Large intestine (tissue), 3 donors: ENCODE results near the gene PLA2G4C. TPM values are rescaled to one million over a fixed set of nuclear protein-coding genes. Genes with fewer than 3 reads are reported as not detected.

Source experiments
- DNase-seq, 2 donors: peaks; one replicate each; pipeline versions ENCODE4 v3.0.0 to v3.0.0-alpha.2; 2013
- H3K27ac ChIP-seq: one replicate; pipeline ENCODE4 v1.5.1; 2013; ENCODE audit warnings: low read length
- H3K27me3 ChIP-seq: 2 replicates; pipeline ENCODE4 v1.6.1; 2013; ENCODE audit warnings: low read length; ENCODE audit not compliant: control insufficient read depth, insufficient read depth
- H3K36me3 ChIP-seq: 2 replicates; pipeline ENCODE4 v1.6.1; 2013; ENCODE audit warnings: low read length; ENCODE audit not compliant: control insufficient read depth, insufficient read depth
- H3K4me1 ChIP-seq: one replicate; pipeline ENCODE4 v1.6.1; 2013; ENCODE audit warnings: low read length; ENCODE audit not compliant: control insufficient read depth, insufficient read depth
- H3K4me3 ChIP-seq: one replicate; pipeline ENCODE4 v1.5.1; 2013; ENCODE audit warnings: low read length
- H3K9me3 ChIP-seq: one replicate; pipeline ENCODE4 v1.6.1; 2013; ENCODE audit warnings: mild to moderate bottlenecking, low read depth, low read length, moderate library complexity; ENCODE audit not compliant: control insufficient read depth
- WGBS: methylation state at CpG from one replicate; pipeline ENCODE4 v1.1.5; 2013; ENCODE audit warnings: low lambda C conversion rate; ENCODE audit not compliant: insufficient coverage; 5-methylcytosine and 5-hydroxymethylcytosine counted together
- polyA plus RNA-seq: library from polyadenylated mRNA; unstranded; fragments of 120-200 nt; gene quantifications from one replicate; pipeline ENCODE4 v1.2.1, GENCODE V29; 2013

The PLA2G4C gene
- polyA plus RNA-seq, 1 donor: 5.3 TPM

DNA sequence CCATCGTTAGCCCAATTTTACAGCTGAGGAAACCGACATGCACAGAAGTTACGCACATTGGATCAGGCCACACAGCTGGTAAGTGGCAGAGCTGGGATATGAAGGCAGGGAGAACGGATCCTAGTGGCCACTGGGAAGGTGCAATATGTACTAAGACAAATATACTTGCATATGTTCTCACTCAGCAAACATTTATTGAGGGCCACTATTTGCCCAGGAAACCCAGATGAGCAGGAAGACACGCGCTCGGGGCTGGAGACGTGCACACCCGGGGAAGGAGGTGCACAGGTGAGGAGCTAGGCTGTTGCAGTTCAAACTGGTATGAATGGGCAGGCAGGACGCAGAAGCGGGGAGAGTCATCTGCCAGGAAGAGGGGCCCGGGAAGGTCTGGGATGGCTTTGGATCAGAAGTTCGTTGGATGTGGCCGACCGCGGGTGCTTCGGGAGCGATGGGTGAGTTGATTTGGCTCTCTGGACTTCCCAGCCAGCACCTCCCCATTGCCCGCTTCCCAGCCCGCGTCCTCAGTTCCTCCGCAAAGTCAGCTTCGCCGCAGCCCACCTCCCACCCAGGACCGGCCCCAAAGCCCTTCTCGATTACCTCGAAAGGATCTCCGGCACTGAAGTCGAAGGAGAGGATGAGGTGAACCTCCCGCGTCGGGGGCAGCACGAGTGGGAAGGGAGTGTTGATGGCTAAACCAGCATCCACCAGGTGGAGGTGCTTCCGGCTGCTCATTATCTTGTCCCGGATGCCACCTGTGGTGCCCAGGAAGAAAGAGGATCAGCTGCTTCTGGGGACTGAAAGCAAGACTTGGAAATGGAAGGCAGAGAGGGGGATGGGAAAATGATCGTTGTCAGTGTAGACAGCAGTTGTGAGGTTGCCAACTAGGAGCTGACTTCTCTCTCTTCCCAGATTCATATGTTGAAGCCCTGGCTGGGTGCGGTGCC is 48.9 kb downstream of the PLA2G4C start:
- Histone ChIP-seq H3K4me1 (no peaks in the 10 kb centered on the region), H3K27ac (no peak overlapping the region), H3K27me3 (peaks cover 6% of the 10 kb centered on the region), H3K36me3 (no peaks in the 10 kb centered on the region), H3K9me3 (no peaks in the 10 kb centered on the region), H3K4me3 (no peak overlapping the region)
- 47% methylated on average over 3 of the region's 37 CpGs for WGBS
- peak in 1 of 2 donors; percentile 8 for DNase-seq

DNA sequence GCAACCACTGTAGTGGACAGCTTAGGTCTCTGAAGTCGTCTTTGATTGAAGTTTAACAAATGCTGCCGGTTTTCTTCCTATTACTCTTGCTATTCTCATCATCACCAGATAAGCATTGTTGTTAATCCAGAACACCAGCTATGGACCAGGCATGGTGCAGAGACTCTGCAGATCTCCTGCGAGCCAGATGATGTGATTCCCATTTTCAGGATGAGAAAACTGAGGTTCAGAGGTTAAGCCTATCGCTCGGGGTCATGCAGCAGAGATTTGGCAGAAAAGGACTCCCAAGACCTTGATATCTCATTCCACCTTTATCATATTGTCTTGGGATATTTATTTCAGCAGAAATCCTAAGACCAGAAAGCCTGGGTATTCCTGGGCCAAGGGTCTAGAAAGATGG is 50.2 kb downstream of the PLA2G4C start:
- Histone ChIP-seq H3K27ac (no peak overlapping the region), H3K36me3 (no peaks in the 10 kb centered on the region), H3K9me3 (no peaks in the 10 kb centered on the region), H3K27me3 (peaks cover 6% of the 10 kb centered on the region), H3K4me1 (no peaks in the 10 kb centered on the region), H3K4me3 (no peak overlapping the region)
- WGBS: no CpG with 5 or more reads among the region's 5 CpGs
- DNase-seq: no peak

DNA sequence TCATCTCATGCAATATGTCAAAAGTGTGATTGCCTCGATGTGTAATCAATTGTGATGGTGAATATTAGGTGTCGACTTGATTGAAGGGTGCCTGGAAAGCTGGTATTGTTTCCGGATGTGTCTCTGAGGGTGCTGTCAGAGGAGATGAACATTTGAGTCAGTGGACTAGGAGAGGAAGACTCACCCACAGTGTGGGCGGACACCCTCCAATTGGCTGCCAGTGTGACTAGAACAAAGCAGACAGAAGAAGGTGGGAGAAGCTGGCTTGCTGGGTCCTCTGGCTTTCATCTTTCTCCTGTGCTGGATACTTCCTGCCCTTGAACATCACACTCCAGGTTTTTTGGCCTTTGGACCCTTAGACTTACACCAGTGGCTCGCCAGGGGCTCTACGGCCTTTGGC is 51.3 kb downstream of the PLA2G4C start:
- no peak for DNase-seq
- Histone ChIP-seq H3K27me3 (peaks cover 6% of the 10 kb centered on the region), H3K27ac (no peak overlapping the region), H3K4me3 (no peak overlapping the region), H3K4me1 (no peaks in the 10 kb centered on the region), H3K9me3 (no peaks in the 10 kb centered on the region), H3K36me3 (no peaks in the 10 kb centered on the region)
- WGBS: no CpG with 5 or more reads among the region's 6 CpGs

DNA sequence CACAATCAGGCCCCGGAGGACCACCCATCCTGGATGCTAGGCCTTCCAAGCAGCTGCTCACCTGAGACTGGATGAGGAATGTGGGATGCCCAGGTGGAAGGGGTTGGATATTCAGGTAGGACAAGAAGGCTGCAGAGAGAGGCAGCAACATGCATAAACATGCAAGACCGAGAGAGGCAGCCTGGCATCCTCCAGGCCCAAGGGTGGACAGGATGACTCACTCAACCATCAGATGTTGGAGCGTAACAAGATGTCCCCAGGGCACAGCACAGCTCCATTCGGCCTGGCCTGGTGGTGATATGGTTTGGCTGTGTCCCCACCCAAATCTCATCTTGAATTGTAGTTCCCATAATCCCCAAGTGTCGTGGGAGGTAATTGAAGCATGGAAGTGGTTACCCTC is 56.8 kb downstream of the PLA2G4C start:
- no peaks in the 10 kb centered on the region for H3K4me1 ChIP-seq
- no CpG with 5 or more reads among the region's 5 CpGs for WGBS
- no peak overlapping the region for H3K4me3 ChIP-seq
- no peak for DNase-seq
- no peak overlapping the region for H3K27ac ChIP-seq
- no peaks in the 10 kb centered on the region for H3K27me3 ChIP-seq
- H3K36me3 ChIP-seq: no peaks in the 10 kb centered on the region
- peaks cover 2% of the 10 kb centered on the region for H3K9me3 ChIP-seq

DNA sequence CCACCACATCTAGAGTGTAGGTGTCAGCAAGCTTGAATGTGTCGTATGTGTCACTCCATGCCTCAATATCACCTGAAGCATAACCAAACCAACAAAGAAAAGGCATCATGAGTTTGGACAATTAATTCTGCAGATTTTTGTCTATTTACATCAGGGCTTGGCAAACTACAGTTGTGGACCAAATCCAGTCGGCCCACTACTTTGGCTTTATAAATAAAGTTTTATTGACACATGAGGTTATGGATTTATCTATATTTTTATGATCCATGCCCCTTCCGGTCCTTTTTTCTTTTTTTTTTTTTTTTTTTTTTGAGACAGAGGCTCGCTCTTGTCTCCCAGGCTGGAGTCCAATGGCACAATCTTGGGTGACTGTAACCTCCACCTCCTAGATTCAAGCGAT is 57.5 kb downstream of the PLA2G4C start:
- Histone ChIP-seq H3K27me3 (no peaks in the 10 kb centered on the region), H3K36me3 (no peaks in the 10 kb centered on the region), H3K27ac (no peak overlapping the region), H3K4me3 (no peak overlapping the region), H3K4me1 (no peaks in the 10 kb centered on the region), H3K9me3 (peaks cover 2% of the 10 kb centered on the region)
- 83% methylated on average over 1 of the region's 5 CpGs for WGBS
- no peak for DNase-seq

DNA sequence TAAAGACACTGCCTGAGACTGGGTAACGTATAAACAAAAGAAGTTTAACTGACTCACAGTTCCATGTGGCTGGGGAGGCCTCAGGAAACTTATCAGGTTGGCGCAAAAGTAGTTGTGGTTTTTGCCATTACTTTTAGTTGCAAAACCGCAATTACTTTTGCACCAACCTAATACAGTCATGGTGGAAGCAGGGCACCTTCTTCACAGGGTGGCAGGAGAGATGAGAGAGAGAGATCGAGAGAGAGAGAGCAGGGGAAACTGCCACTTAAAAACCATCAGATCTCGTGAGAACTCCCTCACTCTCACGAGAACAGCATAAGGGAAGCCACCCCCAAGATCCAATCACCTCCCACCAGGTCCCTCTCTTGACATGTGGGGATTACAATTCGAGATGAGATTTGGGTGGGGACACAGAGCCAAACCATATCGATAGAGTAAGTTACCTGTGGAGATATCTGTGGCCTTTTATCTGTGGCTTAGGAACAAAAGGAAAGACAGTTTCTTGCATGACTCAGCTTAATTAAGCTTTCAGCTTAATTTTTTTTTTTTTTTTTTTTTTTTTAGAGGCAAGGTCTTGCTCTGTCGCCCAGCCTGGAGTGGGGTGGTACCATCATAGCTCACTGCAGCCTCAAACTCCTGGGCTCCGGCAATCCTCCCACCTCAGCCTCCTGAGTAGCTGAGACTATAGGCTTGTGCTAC is 59.1 kb downstream of the PLA2G4C start:
- no peaks in the 10 kb centered on the region for H3K36me3 ChIP-seq
- WGBS: no CpG with 5 or more reads among the region's 10 CpGs
- H3K4me1 ChIP-seq: no peaks in the 10 kb centered on the region

DNA sequence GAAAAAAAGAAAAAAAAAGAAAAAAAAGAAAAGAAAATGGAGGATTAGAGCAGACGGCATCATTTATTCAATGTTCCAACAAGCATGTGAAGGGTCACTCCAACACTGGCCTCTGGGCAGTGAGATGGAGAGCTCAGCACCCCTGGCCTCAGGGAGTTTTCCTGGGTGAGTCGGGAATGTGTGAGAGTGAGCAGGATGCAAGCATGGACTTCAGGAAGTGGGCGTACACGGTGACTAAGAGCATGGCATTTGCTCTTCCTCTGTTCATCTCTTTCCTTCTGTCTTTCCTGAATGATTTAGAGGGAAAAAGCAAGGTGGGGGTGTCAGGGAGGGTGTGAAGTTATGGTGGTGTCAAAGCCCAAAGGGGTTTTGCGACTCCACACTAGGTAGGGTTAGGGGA is 66.1 kb downstream of the PLA2G4C start:
- Histone ChIP-seq H3K36me3 (no peaks in the 10 kb centered on the region), H3K27me3 (no peaks in the 10 kb centered on the region), H3K4me3 (no peak overlapping the region), H3K9me3 (no peaks in the 10 kb centered on the region), H3K4me1 (no peaks in the 10 kb centered on the region), H3K27ac (no peak overlapping the region)
- WGBS: no CpG with 5 or more reads among the region's 5 CpGs
- DNase-seq: no peak

More for the DNA sequence above, 59.1 kb downstream of the PLA2G4C start:
- no peaks in the 10 kb centered on the region for H3K27me3 ChIP-seq
- H3K9me3 ChIP-seq: peaks cover 2% of the 10 kb centered on the region
- no peak overlapping the region for H3K27ac ChIP-seq
- DNase-seq: no peak
- H3K4me3 ChIP-seq: no peak overlapping the region

DNA sequence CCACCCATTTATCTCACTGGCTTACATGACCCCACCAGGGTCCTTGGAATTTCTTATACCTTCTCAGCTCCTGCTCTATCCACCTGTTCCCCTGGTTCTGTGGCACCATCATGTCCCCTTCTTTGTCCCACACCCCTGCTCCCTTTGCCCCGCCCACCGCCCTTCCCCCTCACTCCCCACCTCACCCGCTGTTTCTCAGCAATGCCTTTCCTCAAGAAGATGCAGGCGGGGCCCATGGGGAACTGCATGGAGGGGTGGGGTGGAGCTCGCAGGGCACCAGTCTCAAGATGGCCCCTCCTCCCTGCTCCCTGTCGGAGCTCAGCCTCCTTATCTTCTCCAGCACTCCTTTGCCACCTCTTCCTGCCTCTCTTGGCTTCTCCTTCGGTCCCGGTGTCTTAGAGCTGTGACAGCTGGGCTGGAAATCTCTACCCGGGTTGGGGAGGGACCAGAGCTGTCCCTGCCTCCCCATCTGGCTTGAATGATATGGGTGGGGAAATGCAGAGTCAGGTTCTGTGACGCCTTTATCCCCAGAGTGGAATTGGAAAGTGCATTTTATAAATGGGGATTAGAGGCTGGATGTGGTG is 66.8 kb downstream of the PLA2G4C start, which contains the start of gene CABP5:
CABP5 (minus strand) TSS at position 405 of the 584 bp plus-strand sequence; CDS start at position 248, 157 bp downstream.
- Histone ChIP-seq H3K27me3 (no peaks in the 10 kb centered on the region), H3K4me1 (no peaks in the 10 kb centered on the region), H3K4me3 (no peak within 1 kb of the TSS), H3K36me3 (no peaks in the 10 kb centered on the region), H3K27ac (no peak within 1 kb of the TSS), H3K9me3 (no peaks in the 10 kb centered on the region)
- no CpG with 5 or more reads among the region's 10 CpGs for WGBS
- no peak for DNase-seq

DNA sequence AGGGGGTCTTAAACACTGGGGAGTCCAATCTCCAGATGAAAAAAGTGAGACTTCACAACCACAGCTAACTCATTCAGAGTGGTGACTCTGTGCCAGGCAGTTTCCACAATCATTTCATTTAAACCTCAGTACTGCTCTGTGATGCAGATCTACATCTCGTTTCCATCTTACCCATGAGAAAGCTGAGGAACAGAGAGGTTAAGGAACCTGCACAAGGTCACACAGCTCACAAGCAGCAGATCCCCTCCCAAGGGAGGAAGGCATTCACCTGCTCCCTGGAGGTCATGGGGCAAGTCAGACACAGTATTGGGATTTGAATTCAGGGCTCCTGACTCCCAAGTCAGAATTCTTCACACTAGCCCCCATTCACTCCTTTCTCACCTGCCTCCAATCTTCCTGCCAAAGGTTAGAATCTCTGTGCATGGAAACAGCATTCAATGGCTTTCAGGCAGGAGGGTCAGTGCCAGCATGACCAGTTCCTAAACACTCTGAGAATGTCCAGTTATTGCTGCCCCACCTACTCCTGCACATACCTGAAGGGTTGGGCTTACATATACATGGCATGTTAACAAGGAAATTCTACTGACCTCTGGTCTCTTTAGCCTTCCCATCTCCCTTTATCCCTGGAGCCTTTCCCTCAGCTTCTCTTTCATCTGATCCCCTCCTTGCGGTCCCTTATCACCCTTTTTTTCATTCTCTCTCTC is 68.6 kb downstream of the PLA2G4C start:
- H3K4me1 ChIP-seq: no peaks in the 10 kb centered on the region
- no peaks in the 10 kb centered on the region for H3K27me3 ChIP-seq
- no peak overlapping the region for H3K4me3 ChIP-seq
- WGBS: no CpG with 5 or more reads among the region's 2 CpGs
- H3K36me3 ChIP-seq: no peaks in the 10 kb centered on the region
- no peak for DNase-seq
- no peak overlapping the region for H3K27ac ChIP-seq
- H3K9me3 ChIP-seq: no peaks in the 10 kb centered on the region

DNA sequence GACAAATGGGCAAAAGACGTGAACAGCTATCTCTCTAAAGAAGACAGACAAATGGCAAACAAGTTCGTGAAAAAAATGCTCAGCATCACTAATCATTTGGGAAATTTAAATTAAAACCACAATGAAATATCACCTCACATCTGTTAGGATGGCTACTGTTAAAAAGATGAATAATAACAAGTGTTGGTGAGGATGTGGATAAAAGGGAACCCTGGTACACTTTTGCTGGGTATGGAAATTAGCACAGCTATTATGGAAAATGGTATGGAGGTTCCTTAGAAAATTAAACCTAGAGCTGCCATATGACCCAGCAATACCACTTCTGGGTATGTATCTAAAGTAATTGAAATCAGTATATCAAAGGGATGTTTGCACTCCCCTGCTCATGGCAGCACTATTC is 73.9 kb downstream of the PLA2G4C start:
- WGBS: 100% methylated on average over 1 of the region's 2 CpGs
- Histone ChIP-seq H3K36me3 (no peaks in the 10 kb centered on the region), H3K27ac (no peak overlapping the region), H3K4me1 (no peaks in the 10 kb centered on the region), H3K9me3 (no peaks in the 10 kb centered on the region), H3K27me3 (no peaks in the 10 kb centered on the region), H3K4me3 (no peak overlapping the region)
- DNase-seq: no peak
